HEK293 (cell line): Measurements from ENCODE around the gene OTC.

Source experiments
- GFI1B ChIP-seq: fragments of 450-650 bp; formaldehyde crosslinking; IDR thresholded peaks from 2 replicates; pipeline ENCODE4 v1.5.1; 2016; ENCODE audit warnings: missing biosample characterization, missing genetic modification characterization
- SP7 ChIP-seq: fragments of 450-650 bp; formaldehyde crosslinking; IDR thresholded peaks from 2 replicates; pipeline ENCODE4 v1.5.1; 2016; ENCODE audit warnings: missing biosample characterization, missing genetic modification characterization
- YY1 ChIP-seq: fragments of 450-650 bp; formaldehyde crosslinking; IDR thresholded peaks from 2 replicates; pipeline ENCODE4 v1.5.1; 2018; ENCODE audit warnings: missing biosample characterization, missing genetic modification characterization
- ZNF19 ChIP-seq: fragments of 450-650 bp; formaldehyde crosslinking; IDR thresholded peaks from 2 replicates; pipeline ENCODE4; 2016; ENCODE audit warnings: missing biosample characterization, missing genetic modification characterization, low read depth
- ZNF548 ChIP-seq: fragments of 450-650 bp; formaldehyde crosslinking; IDR thresholded peaks from 2 replicates; pipeline ENCODE4 v1.5.1; 2016; ENCODE audit warnings: missing biosample characterization, missing genetic modification characterization
- ZNF785 ChIP-seq: fragments of 450-650 bp; formaldehyde crosslinking; IDR thresholded peaks from 2 replicates; pipeline ENCODE4 v1.5.1; 2016; ENCODE audit warnings: missing biosample characterization, missing genetic modification characterization
- ZSCAN16 ChIP-seq: fragments of 450-650 bp; formaldehyde crosslinking; IDR thresholded peaks from 2 replicates; pipeline ENCODE4 v1.5.1; 2016; ENCODE audit warnings: missing biosample characterization, missing genetic modification characterization
- ZSCAN23 ChIP-seq: fragments of 450-650 bp; formaldehyde crosslinking; IDR thresholded peaks from 2 replicates; pipeline ENCODE4 v1.5.1; 2016; ENCODE audit warnings: missing biosample characterization, missing genetic modification characterization
- TF ChIP-seq, protein P1 (sequence below): sonication (generic); formaldehyde crosslinking; IDR thresholded peaks from 2 replicates; pipeline ENCODE4 v1.8.1; 2022; ENCODE audit warnings: mild to moderate bottlenecking, moderate library complexity, missing genetic modification reagents
- TF ChIP-seq, protein P2 (sequence below): fragments of 450-650 bp; formaldehyde crosslinking; IDR thresholded peaks from 2 replicates; pipeline ENCODE4 v1.5.1; 2016; ENCODE audit warnings: missing biosample characterization, missing genetic modification characterization
- TF ChIP-seq, protein P3 (sequence below): fragments of 450-650 bp; formaldehyde crosslinking; IDR thresholded peaks from 2 replicates; pipeline ENCODE4 v1.5.1; 2016; ENCODE audit warnings: missing biosample characterization, missing genetic modification characterization

DNA sequence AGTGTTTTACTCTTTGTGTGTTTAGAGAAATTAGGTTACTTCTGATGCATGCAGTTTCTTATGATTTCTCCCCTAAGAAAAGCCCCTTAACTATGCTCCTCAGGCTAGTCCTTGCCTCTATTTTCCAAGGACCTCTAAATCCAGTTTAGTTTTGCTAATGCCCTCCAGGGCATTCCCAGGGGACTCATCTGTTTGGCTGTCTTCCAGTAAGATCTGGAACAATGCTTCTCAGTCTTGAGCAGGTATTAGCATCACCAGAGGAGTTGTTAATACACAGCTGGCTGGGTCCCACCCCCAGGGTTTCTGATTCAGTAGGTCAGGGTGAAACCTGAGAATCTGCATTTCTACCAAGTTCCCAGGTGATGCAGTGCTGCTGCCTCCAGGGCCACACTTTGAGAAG, 56.9 kb downstream of the OTC start:
- TF ChIP-seq, protein P1, sequence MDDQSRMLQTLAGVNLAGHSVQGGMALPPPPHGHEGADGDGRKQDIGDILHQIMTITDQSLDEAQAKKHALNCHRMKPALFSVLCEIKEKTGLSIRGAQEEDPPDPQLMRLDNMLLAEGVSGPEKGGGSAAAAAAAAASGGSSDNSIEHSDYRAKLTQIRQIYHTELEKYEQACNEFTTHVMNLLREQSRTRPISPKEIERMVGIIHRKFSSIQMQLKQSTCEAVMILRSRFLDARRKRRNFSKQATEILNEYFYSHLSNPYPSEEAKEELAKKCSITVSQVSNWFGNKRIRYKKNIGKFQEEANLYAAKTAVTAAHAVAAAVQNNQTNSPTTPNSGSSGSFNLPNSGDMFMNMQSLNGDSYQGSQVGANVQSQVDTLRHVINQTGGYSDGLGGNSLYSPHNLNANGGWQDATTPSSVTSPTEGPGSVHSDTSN (CRISPR knock-in tag), result no peak
- TF ChIP-seq, protein P2, sequence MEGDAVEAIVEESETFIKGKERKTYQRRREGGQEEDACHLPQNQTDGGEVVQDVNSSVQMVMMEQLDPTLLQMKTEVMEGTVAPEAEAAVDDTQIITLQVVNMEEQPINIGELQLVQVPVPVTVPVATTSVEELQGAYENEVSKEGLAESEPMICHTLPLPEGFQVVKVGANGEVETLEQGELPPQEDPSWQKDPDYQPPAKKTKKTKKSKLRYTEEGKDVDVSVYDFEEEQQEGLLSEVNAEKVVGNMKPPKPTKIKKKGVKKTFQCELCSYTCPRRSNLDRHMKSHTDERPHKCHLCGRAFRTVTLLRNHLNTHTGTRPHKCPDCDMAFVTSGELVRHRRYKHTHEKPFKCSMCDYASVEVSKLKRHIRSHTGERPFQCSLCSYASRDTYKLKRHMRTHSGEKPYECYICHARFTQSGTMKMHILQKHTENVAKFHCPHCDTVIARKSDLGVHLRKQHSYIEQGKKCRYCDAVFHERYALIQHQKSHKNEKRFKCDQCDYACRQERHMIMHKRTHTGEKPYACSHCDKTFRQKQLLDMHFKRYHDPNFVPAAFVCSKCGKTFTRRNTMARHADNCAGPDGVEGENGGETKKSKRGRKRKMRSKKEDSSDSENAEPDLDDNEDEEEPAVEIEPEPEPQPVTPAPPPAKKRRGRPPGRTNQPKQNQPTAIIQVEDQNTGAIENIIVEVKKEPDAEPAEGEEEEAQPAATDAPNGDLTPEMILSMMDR, result no peak
- TF ChIP-seq ZSCAN23 (tag by site-specific recombination) (no peak), YY1 (tag by site-specific recombination) (no peak), ZNF785 (tag by site-specific recombination) (no peak), ZNF548 (tag by site-specific recombination) (no peak), ZNF19 (tag by site-specific recombination) (no peak), ZSCAN16 (tag by site-specific recombination) (no peak), GFI1B (tag by site-specific recombination) (no peak), SP7 (tag by site-specific recombination) (no peak)
- TF ChIP-seq, protein P3, sequence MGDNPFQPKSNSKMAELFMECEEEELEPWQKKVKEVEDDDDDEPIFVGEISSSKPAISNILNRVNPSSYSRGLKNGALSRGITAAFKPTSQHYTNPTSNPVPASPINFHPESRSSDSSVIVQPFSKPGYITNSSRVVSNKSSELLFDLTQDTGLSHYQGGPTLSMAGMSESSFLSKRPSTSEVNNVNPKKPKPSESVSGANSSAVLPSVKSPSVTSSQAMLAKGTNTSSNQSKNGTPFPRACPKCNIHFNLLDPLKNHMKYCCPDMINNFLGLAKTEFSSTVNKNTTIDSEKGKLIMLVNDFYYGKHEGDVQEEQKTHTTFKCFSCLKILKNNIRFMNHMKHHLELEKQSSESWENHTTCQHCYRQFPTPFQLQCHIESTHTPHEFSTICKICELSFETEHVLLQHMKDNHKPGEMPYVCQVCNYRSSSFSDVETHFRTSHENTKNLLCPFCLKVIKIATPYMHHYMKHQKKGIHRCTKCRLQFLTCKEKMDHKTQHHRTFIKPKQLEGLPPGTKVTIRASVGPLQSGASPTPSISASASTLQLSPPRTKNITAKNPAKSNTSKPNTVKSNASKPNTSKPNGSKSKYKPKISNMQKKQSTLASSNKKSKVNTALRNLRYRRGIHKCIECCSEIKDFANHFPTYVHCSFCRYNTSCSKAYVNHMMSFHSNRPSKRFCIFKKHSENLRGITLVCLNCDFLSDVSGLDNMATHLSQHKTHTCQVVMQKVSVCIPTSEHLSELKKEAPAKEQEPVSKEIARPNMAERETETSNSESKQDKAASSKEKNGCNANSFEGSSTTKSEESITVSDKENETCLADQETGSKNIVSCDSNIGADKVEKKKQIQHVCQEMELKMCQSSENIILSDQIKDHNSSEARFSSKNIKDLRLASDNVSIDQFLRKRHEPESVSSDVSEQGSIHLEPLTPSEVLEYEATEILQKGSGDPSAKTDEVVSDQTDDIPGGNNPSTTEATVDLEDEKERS (tag by site-specific recombination), result no peak
